Measurements from ENCODE around the gene VCPKMT.
"Not testable (repeated sequence)": the region's sequence is repeated elsewhere in the genome, so short reads cannot be mapped to it uniquely, and the experiment has no call there.

VCPKMT gene

DNA sequence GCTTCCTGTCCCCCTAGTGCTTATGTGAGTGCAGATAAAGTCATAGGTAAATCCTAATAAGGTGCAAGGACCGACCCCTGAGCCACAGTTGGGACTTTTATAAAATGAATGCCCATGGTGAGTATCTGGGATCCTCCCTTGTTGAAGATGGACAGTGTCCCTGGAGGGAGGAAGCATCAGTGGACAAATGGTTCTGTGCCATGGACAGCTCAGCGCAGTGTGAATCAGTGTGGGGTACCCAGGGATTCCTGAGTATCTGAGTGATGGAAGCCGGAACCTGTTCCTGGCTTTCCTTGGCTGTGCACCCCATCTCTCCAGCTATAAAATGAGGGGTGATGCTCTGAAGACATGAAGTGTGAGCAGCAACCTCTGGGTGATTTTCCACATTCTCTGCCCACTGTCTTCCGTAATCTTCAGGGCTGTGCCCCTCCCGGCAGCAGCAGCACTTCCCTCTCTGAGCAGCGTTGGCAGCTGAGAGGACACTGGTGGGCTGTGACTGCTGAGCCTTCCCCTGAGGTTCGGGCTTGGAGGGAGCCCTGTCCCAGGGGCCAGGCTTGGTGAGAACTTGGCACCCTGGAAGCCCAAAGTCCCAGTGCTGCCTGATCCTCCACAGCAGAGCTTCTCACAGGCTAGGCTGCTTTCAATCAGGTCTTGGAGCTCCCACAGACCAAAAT lies 25.0 kb downstream of the VCPKMT start:
- no peak for DNase-seq

DNA sequence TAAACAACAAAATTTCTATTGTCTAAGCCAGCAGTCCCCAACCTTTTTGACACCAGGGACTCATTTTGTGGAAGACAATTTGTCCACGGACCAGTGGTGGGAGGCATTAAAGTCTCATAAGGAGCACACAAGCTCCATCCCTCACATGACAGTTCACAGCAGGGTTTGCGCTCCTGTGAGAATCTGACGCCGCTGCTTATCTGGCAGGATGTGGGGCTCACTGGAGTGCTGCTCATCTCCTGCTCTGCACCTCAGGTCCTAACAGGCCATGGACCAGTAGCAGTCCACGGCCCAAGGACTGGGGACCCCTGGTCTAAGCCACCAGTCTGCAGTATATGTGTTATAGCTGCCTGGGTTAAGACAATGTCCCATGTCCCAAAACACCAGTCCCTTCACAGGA lies 27.2 kb downstream of the VCPKMT start:
- DNase-seq: no peak

GRCh38 chr14:50088731-50089130 lies 27.6 kb downstream of the VCPKMT start:
- DNase-seq: no peak

GRCh38 chr14:50088117-50088515 lies 28.3 kb downstream of the VCPKMT start:
- DNase-seq: no peak

DNA sequence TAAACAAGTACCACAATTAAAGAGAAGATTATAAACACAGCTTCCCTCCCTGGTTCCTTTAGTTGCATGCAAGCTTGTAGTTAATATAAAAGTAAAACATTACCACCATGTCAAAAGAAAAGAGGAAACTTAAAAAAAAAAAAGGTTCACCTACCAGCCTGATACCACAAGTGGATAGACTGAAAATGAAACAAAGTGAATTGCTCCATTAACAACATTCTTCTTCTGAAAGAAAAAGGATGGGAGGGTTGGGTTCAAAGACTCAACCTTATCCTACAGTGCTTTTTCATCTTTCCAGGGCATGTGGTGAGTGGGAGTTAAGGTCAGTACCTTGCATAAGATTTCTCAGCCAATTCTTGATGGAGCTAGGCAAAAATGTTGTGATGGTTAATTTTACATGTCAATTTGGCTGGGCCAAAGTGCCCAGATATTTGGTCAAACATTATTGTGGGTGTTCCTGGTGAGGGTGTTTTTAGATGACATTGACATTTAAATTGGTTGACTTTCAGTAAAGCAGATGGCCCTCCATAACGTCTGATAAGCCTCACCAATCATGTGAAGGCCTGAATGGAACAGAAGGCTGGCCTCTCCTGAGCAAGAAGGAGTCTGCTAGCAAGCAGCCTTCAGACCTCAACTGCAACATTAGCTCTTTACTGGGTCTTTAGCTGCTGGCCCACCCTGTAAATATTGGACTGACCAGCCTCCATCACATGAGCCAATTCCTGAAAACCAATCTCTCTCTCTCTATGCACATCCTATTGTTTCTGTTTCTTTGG lies 28.8 kb downstream of the VCPKMT start:
- DNase-seq: no peak

DNA sequence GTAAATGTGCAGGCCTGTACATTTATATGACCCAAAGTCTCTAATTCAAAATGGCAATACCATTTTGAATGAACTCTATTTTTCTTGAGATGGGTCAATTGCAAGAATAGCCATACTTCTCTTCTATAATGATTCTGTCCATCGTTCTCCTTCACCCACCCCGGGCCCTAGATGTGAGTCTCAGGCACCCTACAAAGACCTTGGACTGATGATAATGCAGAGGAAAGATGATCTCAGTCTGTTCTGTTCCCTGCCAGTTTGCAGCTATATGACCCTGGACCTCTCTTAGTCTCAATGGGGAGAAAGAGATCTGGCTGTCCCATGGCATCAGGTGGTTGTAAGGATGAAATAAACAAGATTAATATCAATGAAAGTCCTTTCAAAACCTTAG lies 30.1 kb downstream of the VCPKMT start:
- DNase-seq: no peak

DNA sequence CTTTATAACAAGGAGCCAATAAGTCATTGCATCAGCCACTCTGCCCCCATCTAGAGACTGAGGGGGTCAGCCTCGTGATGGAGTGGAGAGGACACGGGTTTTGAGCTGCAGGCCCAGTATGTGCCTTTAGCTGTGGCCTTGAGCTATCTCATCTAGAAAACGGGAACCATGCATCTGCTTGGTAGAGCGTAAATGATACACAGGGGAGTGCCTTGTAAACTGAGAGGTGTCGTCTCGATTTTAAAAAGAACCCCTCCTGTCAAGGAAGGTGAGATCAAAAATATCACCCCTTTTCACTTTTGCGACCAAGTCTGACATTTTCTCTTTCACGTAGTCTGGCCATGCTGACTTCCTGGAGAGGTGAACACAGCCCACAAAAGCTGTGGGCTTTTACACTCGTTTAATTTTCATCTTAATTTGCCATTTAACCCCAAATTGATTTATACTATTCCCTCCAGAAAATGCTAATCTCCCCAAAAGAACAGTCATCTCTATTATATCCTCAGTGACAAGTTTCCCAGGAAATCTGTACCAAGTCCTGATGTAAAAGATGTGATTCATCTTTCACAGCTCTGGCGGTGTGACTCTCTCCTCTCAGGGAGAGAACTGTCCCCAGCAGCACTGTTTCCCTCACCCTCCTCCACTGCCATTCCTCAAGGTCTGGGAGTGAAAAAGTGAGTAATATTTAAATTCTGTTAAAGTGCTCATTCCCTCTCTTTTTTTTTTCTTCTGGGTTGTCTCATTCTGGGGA lies 30.6 kb downstream of the VCPKMT start:
- DNase-seq: peak; percentile 74

DNA sequence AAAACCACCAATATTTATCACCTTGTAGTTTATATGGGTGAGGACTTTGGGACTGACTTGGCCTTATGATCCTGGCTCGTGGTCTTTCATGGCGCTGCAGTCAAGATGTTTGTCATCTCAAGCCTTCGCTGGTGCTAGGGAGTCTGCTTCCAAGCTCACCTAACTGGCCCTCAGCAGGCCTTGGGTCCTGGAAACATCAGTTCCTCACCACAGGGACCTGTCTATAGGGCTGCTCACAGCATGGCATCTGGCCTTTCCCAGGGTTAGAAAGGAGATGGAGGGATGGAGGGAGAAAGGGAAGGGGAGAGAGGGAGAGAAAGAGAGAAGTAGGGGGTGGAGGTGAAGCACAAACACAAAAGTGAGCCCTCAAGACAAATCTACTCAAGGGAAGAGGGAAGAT lies 31.7 kb downstream of the VCPKMT start:
- no peak for DNase-seq

DNA sequence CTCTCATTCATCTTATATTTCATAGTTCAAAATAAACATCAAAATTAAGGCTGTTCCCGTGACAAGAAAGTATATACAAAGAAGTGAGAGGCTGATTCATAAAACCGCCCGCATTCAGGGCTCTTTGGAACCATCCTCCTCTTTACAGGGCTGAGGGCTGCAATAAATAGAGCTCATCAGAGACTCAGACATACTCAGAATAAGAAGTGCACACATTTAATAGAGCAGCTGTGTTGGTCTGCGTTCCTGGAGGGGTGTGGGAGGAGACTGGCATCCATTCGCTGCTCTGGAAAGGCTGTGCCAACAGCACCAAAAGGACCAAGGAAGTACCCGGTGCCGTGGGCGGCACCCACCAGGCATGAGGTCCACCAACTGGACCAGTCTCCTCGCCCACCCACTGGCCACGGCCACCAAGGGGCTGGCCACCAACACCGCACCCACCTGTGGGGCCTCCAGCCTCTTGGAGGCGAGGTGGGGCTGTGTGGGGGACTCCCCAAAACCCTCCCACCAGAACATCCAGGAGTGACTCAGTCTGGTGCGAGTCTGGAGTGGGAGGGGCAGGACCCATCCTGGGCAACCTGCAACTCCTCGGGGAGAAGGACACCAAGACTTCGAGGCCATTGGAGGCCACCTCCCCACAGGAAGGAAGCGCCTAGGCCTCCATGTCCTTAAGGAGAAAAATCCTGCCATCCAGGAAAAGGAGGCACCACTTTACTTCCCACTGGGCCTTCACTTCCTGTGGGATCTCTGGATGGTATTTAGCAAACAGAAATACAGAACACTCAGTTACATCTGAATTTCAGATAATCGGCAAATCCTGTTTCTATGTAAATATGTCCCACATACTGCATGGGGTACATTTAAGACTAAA lies 32.7 kb downstream of the VCPKMT start:
- DNase-seq: peak; percentile 76

- peak; percentile 92 for DNase-seq
Observed at GRCh38 chr14:50082784-50083466, 33.4 kb downstream of the VCPKMT start.

- DNase-seq: peak; percentile 70
Observed at GRCh38 chr14:50082308-50082742, 34.0 kb downstream of the VCPKMT start.

DNA sequence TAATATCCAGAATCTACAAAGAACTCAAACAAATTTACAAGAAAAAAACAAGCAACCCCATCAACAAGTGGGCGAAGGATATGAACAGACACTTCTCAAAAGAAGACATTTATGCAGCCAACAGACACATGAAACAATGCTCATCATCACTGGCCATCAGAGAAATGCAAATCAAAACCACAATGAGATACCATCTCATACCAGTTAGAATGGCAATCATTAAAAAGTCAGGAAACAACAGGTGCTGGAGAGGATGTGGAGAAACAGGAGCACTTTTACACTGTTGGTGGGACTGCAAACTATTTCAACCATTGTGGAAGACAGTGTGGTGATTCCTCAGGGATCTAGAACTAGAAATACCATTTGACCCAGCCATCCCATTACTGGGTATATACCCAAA lies 37.3 kb downstream of the VCPKMT start:
- DNase-seq: not testable (repeated sequence)

- DNase-seq: not testable (repeated sequence)
Observed at GRCh38 chr14:50073663-50074062, 42.7 kb downstream of the VCPKMT start.

- DNase-seq: no peak
Observed at GRCh38 chr14:50072395-50072794, 44.0 kb downstream of the VCPKMT start.

GRCh38 chr14:50070840-50071548 lies 45.4 kb downstream of the VCPKMT start:
- no peak for DNase-seq

GRCh38 chr14:50070230-50070629 lies 46.1 kb downstream of the VCPKMT start:
- no peak for DNase-seq

DNA sequence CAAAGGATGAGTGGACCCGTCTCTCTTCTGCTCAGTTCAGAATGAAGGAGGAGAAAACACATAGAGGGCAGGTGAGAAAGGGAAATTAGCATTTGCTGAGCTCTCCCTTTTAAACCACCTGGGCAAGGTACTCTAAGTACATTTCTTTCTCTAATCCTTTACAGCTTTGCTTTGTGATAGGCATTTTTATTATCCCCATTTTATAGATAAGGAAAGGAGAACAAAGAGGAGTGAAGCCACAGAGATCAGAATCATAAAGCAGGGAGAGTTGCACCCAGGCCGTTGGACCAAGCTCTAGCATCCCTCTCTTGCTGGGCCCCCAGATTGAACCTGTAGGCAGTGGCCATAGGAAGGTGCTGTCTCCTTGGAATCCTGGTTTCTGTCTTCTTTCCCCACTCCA lies 47.0 kb downstream of the VCPKMT start:
- no peak for DNase-seq

DNA sequence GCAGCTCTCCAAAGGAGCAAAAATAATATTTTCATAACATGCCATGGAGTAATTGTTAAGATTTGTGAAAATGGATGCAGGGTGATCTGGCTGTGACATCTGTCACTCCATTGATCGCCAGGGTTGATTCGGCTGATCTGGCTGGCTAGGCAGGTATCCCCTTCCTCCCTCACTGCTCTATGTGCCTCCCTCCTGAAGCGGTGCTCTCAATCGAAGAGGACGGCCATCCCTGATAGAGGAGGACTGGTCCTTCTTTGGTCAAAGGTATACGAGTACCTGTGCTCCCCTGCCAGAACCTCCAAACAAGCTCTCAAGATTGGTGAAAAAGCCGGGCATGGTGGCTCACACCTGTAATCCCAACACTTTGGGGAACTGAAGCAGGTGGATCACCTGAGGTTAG lies 47.9 kb downstream of the VCPKMT start:
- DNase-seq: no peak

DNA sequence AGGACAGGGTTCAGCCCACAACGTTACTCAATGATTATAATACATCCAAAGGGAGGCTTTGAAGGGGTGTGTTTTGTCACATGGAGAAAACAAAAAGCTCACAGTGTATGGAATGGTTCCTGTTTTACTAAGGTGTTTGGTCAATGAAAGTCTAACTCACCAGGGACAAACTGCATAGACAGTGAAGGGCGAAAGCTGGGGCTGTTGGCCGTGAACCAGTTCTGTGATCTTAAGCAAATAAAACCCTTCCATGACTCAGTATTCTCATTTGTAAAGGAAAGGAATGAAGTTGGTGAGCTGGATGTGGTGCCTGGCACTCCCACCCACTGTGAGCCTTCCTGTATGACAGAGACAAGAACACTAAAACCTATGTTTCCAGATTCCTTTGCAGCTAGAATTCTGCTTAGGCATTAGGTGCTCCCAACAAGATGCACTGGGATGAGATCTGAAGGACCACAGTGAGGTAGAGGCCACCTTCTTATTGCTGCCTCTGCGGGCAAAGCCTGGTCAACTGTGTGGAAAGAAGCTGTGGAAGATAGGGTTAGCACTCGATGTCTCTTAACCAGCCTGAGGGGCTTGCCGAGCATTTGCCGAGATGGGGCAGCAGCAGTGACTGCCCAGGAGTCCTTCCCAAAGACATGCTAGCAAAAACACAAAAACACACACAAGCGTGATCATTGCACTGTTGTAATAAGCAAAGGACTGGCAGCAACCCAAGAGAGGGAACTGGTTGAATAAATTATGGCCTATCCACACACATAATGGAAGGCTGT lies 48.5 kb downstream of the VCPKMT start:
- no peak for DNase-seq

GRCh38 chr14:50065583-50065982 lies 50.8 kb downstream of the VCPKMT start:
- no peak for DNase-seq

- peak; percentile 79 for DNase-seq
Observed at GRCh38 chr14:50064993-50065392, 51.4 kb downstream of the VCPKMT start.
